ENCODE measurements around the gene KIT.

- TF ChIP-seq CTCF (IDR thresholded peaks at IDR 0.05; ENCODE audit: insufficient read depth, low read depth, low read length), result no peak
- no peak for TF ChIP-seq EZH2 (IDR thresholded peaks at IDR 0.05; ENCODE audit: insufficient read depth, low read length)
Observed at GRCh38 chr4:54719378-54719777, 61.6 kb downstream of the KIT start.

Data from astrocyte (in vitro differentiated cells and primary cell).